ENCODE data around the gene SLC29A1.

The SLC29A1 gene

GRCh38 chr6:44269178-44269920 lies 46.0 kb downstream of the SLC29A1 start:
- TF ChIP-seq ZNF70 (CRISPR knock-in tag; IDR thresholded peaks at IDR 0.05) (no peak), ZFP3 (CRISPR knock-in tag; IDR thresholded peaks at IDR 0.05) (no peak), ZNF8 (CRISPR knock-in tag; IDR thresholded peaks at IDR 0.05) (no peak), ZC3H10 (CRISPR knock-in tag; IDR thresholded peaks at IDR 0.05) (no peak)
- ATAC-seq, result no peak

DNA sequence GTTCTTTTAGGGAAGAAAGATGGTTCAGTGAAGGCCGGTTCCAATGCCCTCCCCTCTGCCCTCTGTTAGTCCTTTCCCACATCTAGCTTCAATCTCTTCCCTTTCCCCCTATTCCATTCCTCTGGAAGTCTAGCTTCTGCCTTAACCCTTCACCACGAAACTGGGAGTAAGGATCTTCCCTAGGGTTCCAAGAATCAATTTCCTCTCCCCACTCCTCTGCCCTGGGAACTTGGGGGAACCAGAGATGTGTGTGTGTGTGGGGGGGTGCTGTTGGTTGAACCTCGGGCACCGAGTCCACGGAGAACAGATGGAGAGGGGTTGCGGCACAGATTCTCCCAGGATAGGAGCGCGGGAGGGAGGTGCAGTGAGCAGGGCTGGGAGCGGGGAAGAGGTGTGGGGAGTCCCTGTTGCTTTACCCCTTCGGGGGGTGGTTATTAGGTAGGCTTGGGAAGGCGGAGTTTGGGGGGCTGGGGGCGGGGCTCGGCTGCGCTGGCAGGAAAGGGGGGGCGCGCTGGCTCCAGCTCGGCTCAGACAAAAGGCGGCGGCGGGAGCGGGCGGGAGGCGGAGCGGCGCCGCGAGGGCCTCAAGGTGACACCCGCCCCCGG lies 46.6 kb downstream of the SLC29A1 start, which contains the start of gene TMEM151B:
Gene TMEM151B (plus strand): TSS at position 530 of the 605 bp plus-strand sequence. CDS start 293 bp downstream, outside the sequence.
- no peak for TF ChIP-seq ZC3H10 (CRISPR knock-in tag; IDR thresholded peaks at IDR 0.05)
- no peak for TF ChIP-seq ZNF8 (CRISPR knock-in tag; IDR thresholded peaks at IDR 0.05)
- no peak for TF ChIP-seq PPARA (CRISPR knock-in tag; IDR thresholded peaks at IDR 0.05; ENCODE audit: borderline replicate concordance)
- no peak for TF ChIP-seq BACH2 (CRISPR knock-in tag; IDR thresholded peaks at IDR 0.05; ENCODE audit: borderline replicate concordance)
- TF ChIP-seq, protein P1, sequence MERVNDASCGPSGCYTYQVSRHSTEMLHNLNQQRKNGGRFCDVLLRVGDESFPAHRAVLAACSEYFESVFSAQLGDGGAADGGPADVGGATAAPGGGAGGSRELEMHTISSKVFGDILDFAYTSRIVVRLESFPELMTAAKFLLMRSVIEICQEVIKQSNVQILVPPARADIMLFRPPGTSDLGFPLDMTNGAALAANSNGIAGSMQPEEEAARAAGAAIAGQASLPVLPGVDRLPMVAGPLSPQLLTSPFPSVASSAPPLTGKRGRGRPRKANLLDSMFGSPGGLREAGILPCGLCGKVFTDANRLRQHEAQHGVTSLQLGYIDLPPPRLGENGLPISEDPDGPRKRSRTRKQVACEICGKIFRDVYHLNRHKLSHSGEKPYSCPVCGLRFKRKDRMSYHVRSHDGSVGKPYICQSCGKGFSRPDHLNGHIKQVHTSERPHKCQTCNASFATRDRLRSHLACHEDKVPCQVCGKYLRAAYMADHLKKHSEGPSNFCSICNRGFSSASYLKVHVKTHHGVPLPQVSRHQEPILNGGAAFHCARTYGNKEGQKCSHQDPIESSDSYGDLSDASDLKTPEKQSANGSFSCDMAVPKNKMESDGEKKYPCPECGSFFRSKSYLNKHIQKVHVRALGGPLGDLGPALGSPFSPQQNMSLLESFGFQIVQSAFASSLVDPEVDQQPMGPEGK (CRISPR knock-in tag; IDR thresholded peaks at IDR 0.05; ENCODE audit: borderline replicate concordance), result no peak
- TF ChIP-seq ZNF565 (CRISPR knock-in tag; conservative IDR thresholded peaks at IDR 0.05; ENCODE audit: low read depth), result no peak
- TF ChIP-seq OSR1 (CRISPR knock-in tag; IDR thresholded peaks at IDR 0.05), result no peak
- TF ChIP-seq ZFP30 (CRISPR knock-in tag; IDR thresholded peaks at IDR 0.05), result no peak
- TF ChIP-seq SNAI2 (CRISPR knock-in tag; IDR thresholded peaks at IDR 0.05), result no peak
- no peak for TF ChIP-seq ARNTL (CRISPR knock-in tag; IDR thresholded peaks at IDR 0.05; ENCODE audit: borderline replicate concordance, low read depth)
- TF ChIP-seq TOX (CRISPR knock-in tag; IDR thresholded peaks at IDR 0.05; ENCODE audit: borderline replicate concordance), result no peak
- TF ChIP-seq, protein P2, sequence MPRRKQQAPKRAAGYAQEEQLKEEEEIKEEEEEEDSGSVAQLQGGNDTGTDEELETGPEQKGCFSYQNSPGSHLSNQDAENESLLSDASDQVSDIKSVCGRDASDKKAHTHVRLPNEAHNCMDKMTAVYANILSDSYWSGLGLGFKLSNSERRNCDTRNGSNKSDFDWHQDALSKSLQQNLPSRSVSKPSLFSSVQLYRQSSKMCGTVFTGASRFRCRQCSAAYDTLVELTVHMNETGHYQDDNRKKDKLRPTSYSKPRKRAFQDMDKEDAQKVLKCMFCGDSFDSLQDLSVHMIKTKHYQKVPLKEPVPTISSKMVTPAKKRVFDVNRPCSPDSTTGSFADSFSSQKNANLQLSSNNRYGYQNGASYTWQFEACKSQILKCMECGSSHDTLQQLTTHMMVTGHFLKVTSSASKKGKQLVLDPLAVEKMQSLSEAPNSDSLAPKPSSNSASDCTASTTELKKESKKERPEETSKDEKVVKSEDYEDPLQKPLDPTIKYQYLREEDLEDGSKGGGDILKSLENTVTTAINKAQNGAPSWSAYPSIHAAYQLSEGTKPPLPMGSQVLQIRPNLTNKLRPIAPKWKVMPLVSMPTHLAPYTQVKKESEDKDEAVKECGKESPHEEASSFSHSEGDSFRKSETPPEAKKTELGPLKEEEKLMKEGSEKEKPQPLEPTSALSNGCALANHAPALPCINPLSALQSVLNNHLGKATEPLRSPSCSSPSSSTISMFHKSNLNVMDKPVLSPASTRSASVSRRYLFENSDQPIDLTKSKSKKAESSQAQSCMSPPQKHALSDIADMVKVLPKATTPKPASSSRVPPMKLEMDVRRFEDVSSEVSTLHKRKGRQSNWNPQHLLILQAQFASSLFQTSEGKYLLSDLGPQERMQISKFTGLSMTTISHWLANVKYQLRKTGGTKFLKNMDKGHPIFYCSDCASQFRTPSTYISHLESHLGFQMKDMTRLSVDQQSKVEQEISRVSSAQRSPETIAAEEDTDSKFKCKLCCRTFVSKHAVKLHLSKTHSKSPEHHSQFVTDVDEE (CRISPR knock-in tag; IDR thresholded peaks at IDR 0.05), result no peak
- no peak for TF ChIP-seq CSRNP3 (CRISPR knock-in tag; IDR thresholded peaks at IDR 0.05)
- no peak for TF ChIP-seq POU6F1 (CRISPR knock-in tag; IDR thresholded peaks at IDR 0.05; ENCODE audit: borderline replicate concordance, low read depth)
- TF ChIP-seq ISL1 (CRISPR knock-in tag; IDR thresholded peaks at IDR 0.05), result no peak

GRCh38 chr6:44270526-44271405 lies 47.4 kb downstream of the SLC29A1 start:
- ATAC-seq, result no peak; the same call in 2 of the 3 replicates
- TF ChIP-seq PPARA (CRISPR knock-in tag; IDR thresholded peaks at IDR 0.05; ENCODE audit: borderline replicate concordance), result no peak
- TF ChIP-seq ZNF8 (CRISPR knock-in tag; IDR thresholded peaks at IDR 0.05), result no peak
- TF ChIP-seq ZFP3 (CRISPR knock-in tag; IDR thresholded peaks at IDR 0.05), result no peak
- TF ChIP-seq, protein P2 (CRISPR knock-in tag; IDR thresholded peaks at IDR 0.05), result no peak
- no peak for TF ChIP-seq POU6F1 (CRISPR knock-in tag; IDR thresholded peaks at IDR 0.05; ENCODE audit: borderline replicate concordance, low read depth)

More for the DNA sequence above, 46.6 kb downstream of the SLC29A1 start, which contains the start of gene TMEM151B:
- ATAC-seq, result no peak
